Thyroid gland (tissue), 4 donors: ENCODE results near the gene ANKRD28. TPM values are rescaled to one million over a fixed set of nuclear protein-coding genes. Genes with fewer than 3 reads are reported as not detected.
A peak's percentile ranks its signal among the peaks of the same experiment; 100 is the strongest.

Source experiments
- DNase-seq, 2 donors: peaks; one replicate each; pipeline ENCODE4 v3.0.0-alpha.2; 2019
- H3K27ac ChIP-seq, 3 donors: fragments of 200-600 bp; sonication (generic); 1 replicate in 2 of 3; 2 replicates in 1 of 3; pipeline ENCODE4 v1.5.1; 2016 to 2019; ENCODE audit warnings: mild to moderate bottlenecking in 1 of 3, moderate library complexity in 1 of 3
- H3K27me3 ChIP-seq: fragments of 200-600 bp; sonication (generic); one replicate; pipeline ENCODE4 v1.5.1; 2019
- H3K36me3 ChIP-seq, 2 donors: fragments of 200-600 bp; sonication (generic); one replicate each; pipeline ENCODE4 v1.5.1; 2016 to 2019
- H3K4me1 ChIP-seq, 2 donors: fragments of 200-600 bp; sonication (generic); one replicate each; pipeline ENCODE4 v1.5.1; 2017 to 2019
- H3K4me3 ChIP-seq, 3 donors: fragments of 200-600 bp; sonication (generic); replicated peaks in 1 of 3; 1 replicate in 2 of 3; 2 replicates in 1 of 3; pipeline ENCODE4 v1.5.1; 2016; ENCODE audit warnings: mild to moderate bottlenecking in 1 of 3
- H3K9me3 ChIP-seq: fragments of 200-600 bp; sonication (generic); one replicate; pipeline ENCODE4 v1.5.1; 2017
- CTCF ChIP-seq, 6 experiments: fragments of 200-600 bp in 3 of 6; fragments of 450-650 bp in 3 of 6; sonication (generic) in 3 of 6; IDR thresholded peaks; one replicate each; pipeline ENCODE4 v1.5.1; 2016 to 2019; ENCODE audit warnings: antibody characterized with exemption in 6 of 6, mild to moderate bottlenecking in 2 of 6, inconsistent platforms in 1 of 6, moderate library complexity in 1 of 6
- POLR2A ChIP-seq, 2 donors: fragments of 450-650 bp; IDR thresholded peaks; one replicate each; pipeline ENCODE4 v1.6.1; 2017; ENCODE audit warnings: antibody characterized with exemption in 2 of 2, mild to moderate bottlenecking in 2 of 2, moderate library complexity in 1 of 2
- WGBS, 2 donors: methylation state at CpG; one replicate each; pipeline ENCODE4 v1.1.5; 2017; 5-methylcytosine and 5-hydroxymethylcytosine counted together
- intact Hi-C: fragments of 100-400 bp; cut with DNase I; formaldehyde crosslinking; loops from one replicate; pipeline ENCODE4 v1.15.1; 2023
- total RNA-seq, 4 donors: library from RNA; depleted of rRNA; stranded (reverse); fragments of >200 nt; gene quantifications; one replicate each; pipeline ENCODE4 v1.2.3, GENCODE V29; 2016

ANKRD28 gene
- total RNA-seq, 4 donors from 2014 or later: 61.3 to 83.3 (median 72.7) TPM

DNA sequence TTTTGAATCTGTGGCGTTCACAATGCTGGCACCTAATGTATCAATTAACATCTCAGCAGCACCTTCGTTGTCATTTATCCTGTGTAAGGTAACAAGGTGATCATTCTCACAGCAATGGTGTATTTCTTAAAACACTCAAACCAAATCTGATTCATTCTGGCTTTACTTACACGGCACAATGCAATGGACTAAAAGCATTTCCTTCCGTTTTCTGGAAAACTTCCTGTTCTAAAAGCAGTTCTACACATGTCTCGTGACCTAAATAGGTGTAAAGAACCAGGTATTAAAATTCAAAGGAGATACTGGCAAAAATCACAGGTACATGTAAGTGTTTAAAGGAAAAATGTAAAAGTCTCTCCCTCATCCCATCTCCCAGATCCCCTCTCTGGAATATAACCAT lies 118.5 kb downstream of the ANKRD28 start:
- H3K36me3 ChIP-seq: peaks cover 15 to 19% of the 10 kb centered on the region in 2 donors
- no peak overlapping the region for H3K4me3 ChIP-seq
- no peak overlapping the region for H3K27ac ChIP-seq
- H3K9me3 ChIP-seq: no peaks in the 10 kb centered on the region
- TF ChIP-seq CTCF (IDR thresholded peaks at IDR 0.05) (no peak), POLR2A (IDR thresholded peaks at IDR 0.05) (no peak)
- H3K27me3 ChIP-seq: no peaks in the 10 kb centered on the region
- no peak for DNase-seq
- 86 to 87% methylated on average over 5 of the region's 5 CpGs for WGBS, 2 donors
- intact Hi-C loops: no loop called here
- peaks cover 19 to 20% of the 10 kb centered on the region in 2 donors for H3K4me1 ChIP-seq

- peaks cover 14 to 19% of the 10 kb centered on the region in 2 donors for H3K36me3 ChIP-seq
- TF ChIP-seq POLR2A (IDR thresholded peaks at IDR 0.05) (no peak), CTCF (IDR thresholded peaks at IDR 0.05) (no peak)
- 91 to 94% methylated on average over 2 of the region's 2 CpGs for WGBS, 2 donors
Observed at GRCh38 chr3:15676259-15676658, 121.5 kb downstream of the ANKRD28 start.

DNA sequence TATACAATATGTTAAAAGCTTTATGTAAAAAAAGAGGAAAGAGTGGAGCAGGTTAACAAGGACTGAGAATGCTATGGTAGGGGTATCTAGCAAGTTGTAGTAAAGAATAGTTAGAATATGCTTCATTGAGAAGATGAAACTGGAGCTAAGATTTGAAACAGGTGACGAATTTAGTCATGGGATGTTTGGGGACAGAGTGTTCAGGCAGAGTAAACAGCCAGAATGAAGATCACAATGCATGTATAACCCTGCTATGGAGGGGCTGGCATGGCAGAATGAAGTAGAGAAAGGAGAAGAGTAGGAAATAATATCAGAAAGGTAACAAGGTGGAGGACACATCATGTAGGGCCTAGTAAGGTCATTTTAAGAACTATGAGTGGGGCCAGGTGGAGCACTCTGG lies 124.2 kb downstream of the ANKRD28 start:
- H3K27me3 ChIP-seq: no peaks in the 10 kb centered on the region
- H3K36me3 ChIP-seq: peaks cover 13 to 26% of the 10 kb centered on the region in 2 donors
- WGBS, 2 donors: 81 to 85% methylated on average over 1 of the region's 1 CpG
- peaks cover 0 to 15% of the 10 kb centered on the region in 2 donors for H3K4me1 ChIP-seq
- TF ChIP-seq POLR2A (IDR thresholded peaks at IDR 0.05) (no peak), CTCF (IDR thresholded peaks at IDR 0.05) (no peak)
- H3K9me3 ChIP-seq: no peaks in the 10 kb centered on the region
- intact Hi-C loops: no loop called here
- H3K27ac ChIP-seq: peak overlapping the region in 1 of 3 donors; percentile 30
- H3K4me3 ChIP-seq: no peak overlapping the region
- peak in 1 of 2 donors; percentile 4 for DNase-seq

More at GRCh38 chr3:15676259-15676658, 121.5 kb downstream of the ANKRD28 start:
- Histone ChIP-seq H3K4me3 (no peak overlapping the region), H3K27me3 (no peaks in the 10 kb centered on the region), H3K9me3 (no peaks in the 10 kb centered on the region), H3K4me1 (peaks cover 0 to 15% of the 10 kb centered on the region in 2 donors), H3K27ac (no peak overlapping the region)
- intact Hi-C loops: no loop called here
- no peak for DNase-seq

GRCh38 chr3:15667484-15667883 lies 130.3 kb downstream of the ANKRD28 start:
- intact Hi-C loops: no loop called here
- DNase-seq: no peak
- TF ChIP-seq CTCF (IDR thresholded peaks at IDR 0.05): no peak
- TF ChIP-seq POLR2A (IDR thresholded peaks at IDR 0.05): no peak
- Histone ChIP-seq H3K27me3 (no peaks in the 10 kb centered on the region), H3K9me3 (no peaks in the 10 kb centered on the region), H3K36me3 (peaks cover 3 to 7% of the 10 kb centered on the region in 2 donors), H3K4me1 (peaks cover 0 to 4% of the 10 kb centered on the region in 2 donors), H3K4me3 (no peak overlapping the region), H3K27ac (no peak overlapping the region)
- WGBS, 2 donors: 93 to 95% methylated on average over 3 of the region's 3 CpGs

GRCh38 chr3:15666277-15666676 lies 131.5 kb downstream of the ANKRD28 start:
- Histone ChIP-seq H3K36me3 (peaks cover 3 to 7% of the 10 kb centered on the region in 2 donors), H3K4me1 (no peaks in the 10 kb centered on the region), H3K9me3 (no peaks in the 10 kb centered on the region), H3K4me3 (no peak overlapping the region), H3K27ac (no peak overlapping the region), H3K27me3 (no peaks in the 10 kb centered on the region)
- intact Hi-C loops: no loop called here
- 94 to 95% methylated on average over 5 of the region's 5 CpGs for WGBS, 2 donors
- no peak for TF ChIP-seq CTCF (IDR thresholded peaks at IDR 0.05)
- TF ChIP-seq POLR2A (IDR thresholded peaks at IDR 0.05): no peak
- no peak for DNase-seq
